Measurements from ENCODE around the gene FRMD5.

FRMD5 gene

GRCh38 chr15:43880406-43881194, 314.5 kb downstream of the FRMD5 start:
- Histone ChIP-seq H3K36me3 (ENCODE audit: control insufficient read depth, insufficient read depth, low read length) (no peaks in the 10 kb centered on the region), H3K9me3 (ENCODE audit: control insufficient read depth, low read length) (no peaks in the 10 kb centered on the region), H3K27ac (ENCODE audit: insufficient read depth, low read length, poor library complexity, severe bottlenecking) (no peak overlapping the region), H3K4me1 (ENCODE audit: control insufficient read depth, insufficient read depth, low read length, poor library complexity, severe bottlenecking) (no peaks in the 10 kb centered on the region), H3K27me3 (replicated peaks; ENCODE audit: control insufficient read depth, insufficient read depth, low read length, poor library complexity, severe bottlenecking) (no peaks in the 10 kb centered on the region), H3K4me3 (ENCODE audit: insufficient read depth, low read depth, low read length, poor library complexity, severe bottlenecking) (no peak overlapping the region)
- no peak for DNase-seq

- Histone ChIP-seq H3K9me3 (ENCODE audit: control insufficient read depth, low read length) (no peaks in the 10 kb centered on the region), H3K27me3 (replicated peaks; ENCODE audit: control insufficient read depth, insufficient read depth, low read length, poor library complexity, severe bottlenecking) (no peaks in the 10 kb centered on the region), H3K4me1 (ENCODE audit: control insufficient read depth, insufficient read depth, low read length, poor library complexity, severe bottlenecking) (no peaks in the 10 kb centered on the region), H3K36me3 (ENCODE audit: control insufficient read depth, insufficient read depth, low read length) (no peaks in the 10 kb centered on the region), H3K27ac (ENCODE audit: insufficient read depth, low read length, poor library complexity, severe bottlenecking) (no peak overlapping the region), H3K4me3 (ENCODE audit: insufficient read depth, low read depth, low read length, poor library complexity, severe bottlenecking) (no peak overlapping the region)
- no peak for DNase-seq
Observed at GRCh38 chr15:43879386-43880355, 315.4 kb downstream of the FRMD5 start.

GRCh38 chr15:43878446-43878845, 316.6 kb downstream of the FRMD5 start:
- no peak overlapping the region for H3K27ac ChIP-seq (ENCODE audit: insufficient read depth, low read length, poor library complexity, severe bottlenecking)
- no peaks in the 10 kb centered on the region for H3K27me3 ChIP-seq (replicated peaks; ENCODE audit: control insufficient read depth, insufficient read depth, low read length, poor library complexity, severe bottlenecking)
- no peaks in the 10 kb centered on the region for H3K4me1 ChIP-seq (ENCODE audit: control insufficient read depth, insufficient read depth, low read length, poor library complexity, severe bottlenecking)
- DNase-seq, result no peak
- no peaks in the 10 kb centered on the region for H3K9me3 ChIP-seq (ENCODE audit: control insufficient read depth, low read length)
- no peaks in the 10 kb centered on the region for H3K36me3 ChIP-seq (ENCODE audit: control insufficient read depth, insufficient read depth, low read length)
- H3K4me3 ChIP-seq (ENCODE audit: insufficient read depth, low read depth, low read length, poor library complexity, severe bottlenecking), result no peak overlapping the region

GRCh38 chr15:43877371-43877770, 317.7 kb downstream of the FRMD5 start:
- H3K9me3 ChIP-seq (ENCODE audit: control insufficient read depth, low read length), result no peaks in the 10 kb centered on the region
- no peak for DNase-seq
- no peak overlapping the region for H3K4me3 ChIP-seq (ENCODE audit: insufficient read depth, low read depth, low read length, poor library complexity, severe bottlenecking)
- H3K36me3 ChIP-seq (ENCODE audit: control insufficient read depth, insufficient read depth, low read length), result no peaks in the 10 kb centered on the region
- no peaks in the 10 kb centered on the region for H3K27me3 ChIP-seq (replicated peaks; ENCODE audit: control insufficient read depth, insufficient read depth, low read length, poor library complexity, severe bottlenecking)
- no peaks in the 10 kb centered on the region for H3K4me1 ChIP-seq (ENCODE audit: control insufficient read depth, insufficient read depth, low read length, poor library complexity, severe bottlenecking)
- H3K27ac ChIP-seq (ENCODE audit: insufficient read depth, low read length, poor library complexity, severe bottlenecking), result no peak overlapping the region

GRCh38 chr15:43876872-43877271, 318.2 kb downstream of the FRMD5 start:
- no peaks in the 10 kb centered on the region for H3K27me3 ChIP-seq (replicated peaks; ENCODE audit: control insufficient read depth, insufficient read depth, low read length, poor library complexity, severe bottlenecking)
- no peak overlapping the region for H3K4me3 ChIP-seq (ENCODE audit: insufficient read depth, low read depth, low read length, poor library complexity, severe bottlenecking)
- H3K4me1 ChIP-seq (ENCODE audit: control insufficient read depth, insufficient read depth, low read length, poor library complexity, severe bottlenecking), result no peaks in the 10 kb centered on the region
- no peak overlapping the region for H3K27ac ChIP-seq (ENCODE audit: insufficient read depth, low read length, poor library complexity, severe bottlenecking)
- no peaks in the 10 kb centered on the region for H3K9me3 ChIP-seq (ENCODE audit: control insufficient read depth, low read length)
- DNase-seq, result no peak
- H3K36me3 ChIP-seq (ENCODE audit: control insufficient read depth, insufficient read depth, low read length), result no peaks in the 10 kb centered on the region

GRCh38 chr15:43873651-43874050, 321.4 kb downstream of the FRMD5 start:
- H3K4me3 ChIP-seq (ENCODE audit: insufficient read depth, low read depth, low read length, poor library complexity, severe bottlenecking), result no peak overlapping the region
- no peak for DNase-seq
- H3K4me1 ChIP-seq (ENCODE audit: control insufficient read depth, insufficient read depth, low read length, poor library complexity, severe bottlenecking), result no peaks in the 10 kb centered on the region
- H3K36me3 ChIP-seq (ENCODE audit: control insufficient read depth, insufficient read depth, low read length), result no peaks in the 10 kb centered on the region
- no peak overlapping the region for H3K27ac ChIP-seq (ENCODE audit: insufficient read depth, low read length, poor library complexity, severe bottlenecking)
- no peaks in the 10 kb centered on the region for H3K9me3 ChIP-seq (ENCODE audit: control insufficient read depth, low read length)
- no peaks in the 10 kb centered on the region for H3K27me3 ChIP-seq (replicated peaks; ENCODE audit: control insufficient read depth, insufficient read depth, low read length, poor library complexity, severe bottlenecking)

- Histone ChIP-seq H3K9me3 (ENCODE audit: control insufficient read depth, low read length) (no peaks in the 10 kb centered on the region), H3K36me3 (ENCODE audit: control insufficient read depth, insufficient read depth, low read length) (no peaks in the 10 kb centered on the region), H3K4me3 (ENCODE audit: insufficient read depth, low read depth, low read length, poor library complexity, severe bottlenecking) (no peak overlapping the region), H3K27ac (ENCODE audit: insufficient read depth, low read length, poor library complexity, severe bottlenecking) (no peak overlapping the region), H3K4me1 (ENCODE audit: control insufficient read depth, insufficient read depth, low read length, poor library complexity, severe bottlenecking) (no peaks in the 10 kb centered on the region), H3K27me3 (replicated peaks; ENCODE audit: control insufficient read depth, insufficient read depth, low read length, poor library complexity, severe bottlenecking) (no peaks in the 10 kb centered on the region)
- DNase-seq, result peak in 1 of 3 donors; percentile 1
Observed at GRCh38 chr15:43872416-43873020, 322.6 kb downstream of the FRMD5 start.

GRCh38 chr15:43871835-43872234, 323.2 kb downstream of the FRMD5 start:
- H3K27me3 ChIP-seq (replicated peaks; ENCODE audit: control insufficient read depth, insufficient read depth, low read length, poor library complexity, severe bottlenecking), result no peaks in the 10 kb centered on the region
- no peak for DNase-seq
- no peak overlapping the region for H3K4me3 ChIP-seq (ENCODE audit: insufficient read depth, low read depth, low read length, poor library complexity, severe bottlenecking)
- H3K36me3 ChIP-seq (ENCODE audit: control insufficient read depth, insufficient read depth, low read length), result peaks cover 4% of the 10 kb centered on the region
- no peak overlapping the region for H3K27ac ChIP-seq (ENCODE audit: insufficient read depth, low read length, poor library complexity, severe bottlenecking)
- no peaks in the 10 kb centered on the region for H3K9me3 ChIP-seq (ENCODE audit: control insufficient read depth, low read length)
- no peaks in the 10 kb centered on the region for H3K4me1 ChIP-seq (ENCODE audit: control insufficient read depth, insufficient read depth, low read length, poor library complexity, severe bottlenecking)

- H3K9me3 ChIP-seq (ENCODE audit: control insufficient read depth, low read length), result no peaks in the 10 kb centered on the region
- H3K4me3 ChIP-seq (ENCODE audit: insufficient read depth, low read depth, low read length, poor library complexity, severe bottlenecking), result no peak overlapping the region
- H3K4me1 ChIP-seq (ENCODE audit: control insufficient read depth, insufficient read depth, low read length, poor library complexity, severe bottlenecking), result no peaks in the 10 kb centered on the region
Observed at GRCh38 chr15:43868406-43868805, 326.7 kb downstream of the FRMD5 start.

More at GRCh38 chr15:43868406-43868805, 326.7 kb downstream of the FRMD5 start:
- no peaks in the 10 kb centered on the region for H3K27me3 ChIP-seq (replicated peaks; ENCODE audit: control insufficient read depth, insufficient read depth, low read length, poor library complexity, severe bottlenecking)
- no peak for DNase-seq
- H3K27ac ChIP-seq (ENCODE audit: insufficient read depth, low read length, poor library complexity, severe bottlenecking), result no peak overlapping the region
- H3K36me3 ChIP-seq (ENCODE audit: control insufficient read depth, insufficient read depth, low read length), result peaks cover 15% of the 10 kb centered on the region
